ENCODE measurements around the gene ENKUR. TPM values are rescaled to one million over a fixed set of nuclear protein-coding genes. Genes with fewer than 3 reads are reported as not detected.

The ENKUR gene
- total and polyA plus RNA-seq, 2 donors from 2014 or later = 0.41 to 0.73 TPM

DNA sequence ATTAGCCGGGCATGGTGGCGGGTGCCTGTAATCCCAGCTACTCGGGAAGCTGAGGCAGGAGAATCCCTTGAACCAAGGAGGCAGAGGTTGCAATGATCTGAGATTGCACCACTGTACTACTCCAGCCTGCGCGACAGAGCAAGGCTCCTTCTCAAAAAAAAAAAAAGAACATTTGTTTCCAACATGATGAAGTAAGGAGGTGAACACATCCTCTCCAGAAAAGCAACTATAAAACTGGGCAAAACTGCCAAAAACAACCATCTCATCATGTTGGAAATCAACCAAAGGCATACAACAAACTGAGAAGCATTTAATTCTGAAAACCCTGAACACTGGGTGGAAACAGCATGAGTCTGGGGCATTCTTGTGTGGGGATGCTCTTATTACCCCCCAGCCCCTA, 77.9 kb downstream of the ENKUR start:
- TF ChIP-seq CTCF (IDR thresholded peaks at IDR 0.05; ENCODE audit: borderline replicate concordance, extremely low read depth, insufficient read depth) = no peak
- H3K27me3 ChIP-seq (ENCODE audit: control insufficient read depth, insufficient read depth, low read length) = no peaks in the 10 kb centered on the region

DNA sequence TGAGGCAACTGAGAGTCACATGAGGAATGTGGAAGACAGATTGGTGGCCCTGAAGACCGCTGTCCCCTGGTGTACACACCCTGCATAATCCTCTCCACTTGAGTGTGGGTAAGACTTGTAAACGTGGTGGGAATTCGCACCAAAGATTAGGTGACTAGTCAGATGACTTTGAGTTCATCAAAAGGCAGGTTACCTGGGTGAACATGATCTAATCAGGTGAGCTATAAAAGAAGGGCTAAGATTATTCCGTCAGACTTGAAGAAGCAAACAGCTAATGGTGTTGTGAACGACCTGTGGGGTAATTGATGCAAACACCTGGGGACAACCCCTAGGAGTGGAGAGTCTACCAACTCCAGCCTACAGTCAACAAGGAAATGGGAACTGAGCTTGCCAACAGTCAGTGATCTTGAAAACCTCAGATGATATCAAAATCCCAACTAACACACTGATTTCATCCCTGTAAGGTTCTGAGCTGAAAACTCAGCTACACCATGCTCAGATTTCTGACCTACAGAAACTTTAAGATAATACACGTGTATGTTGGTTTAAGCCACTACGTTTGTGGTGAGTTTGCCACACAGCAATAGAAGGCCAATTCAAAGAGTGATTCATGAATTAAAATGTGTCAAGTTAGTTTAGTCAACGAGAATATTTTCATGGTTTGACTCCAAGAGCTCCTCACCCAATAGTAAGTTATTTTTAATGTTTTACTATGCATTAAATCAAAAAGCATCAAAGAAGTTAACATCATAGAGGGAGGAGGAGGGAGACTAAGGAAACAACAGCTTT, 80.3 kb downstream of the ENKUR start:
- no peaks in the 10 kb centered on the region for H3K4me1 ChIP-seq (ENCODE audit: control insufficient read depth in 2 of 3, insufficient read depth in 2 of 3, low read depth in 1 of 3, low read length in 3 of 3)
- H3K9me3 ChIP-seq (ENCODE audit: control insufficient read depth in 2 of 3, insufficient read depth in 1 of 3, low read length in 3 of 3) = no peaks in the 10 kb centered on the region
- H3K4me3 ChIP-seq (ENCODE audit: low read length in 3 of 3) = no peak overlapping the region
- no peaks in the 10 kb centered on the region for H3K36me3 ChIP-seq (ENCODE audit: control insufficient read depth in 2 of 3, insufficient read depth in 3 of 3, low read length in 3 of 3)
- no peak for TF ChIP-seq CTCF (IDR thresholded peaks at IDR 0.05; ENCODE audit: borderline replicate concordance, extremely low read depth, insufficient read depth)
- no peaks in the 10 kb centered on the region for H3K27me3 ChIP-seq (ENCODE audit: control insufficient read depth, insufficient read depth, low read length)
- DNase-seq (no peak), FAIRE-seq (no peak)
- intact Hi-C loops (cut with DNase I) = no loop called here
- H3K27ac ChIP-seq (ENCODE audit: low read depth in 2 of 2, low read length in 2 of 2) = no peak overlapping the region
- no peak overlapping the region for H3K9ac ChIP-seq (ENCODE audit: low read length in 3 of 3)

More for the DNA sequence above, 77.9 kb downstream of the ENKUR start:
- H3K9me3 ChIP-seq (ENCODE audit: control insufficient read depth in 2 of 3, insufficient read depth in 1 of 3, low read length in 3 of 3) = no peaks in the 10 kb centered on the region
- no peak for DNase-seq
- H3K27ac ChIP-seq (ENCODE audit: low read depth in 2 of 2, low read length in 2 of 2) = no peak overlapping the region
- H3K9ac ChIP-seq (ENCODE audit: low read length in 3 of 3) = no peak overlapping the region
- no peaks in the 10 kb centered on the region for H3K4me1 ChIP-seq (ENCODE audit: control insufficient read depth in 2 of 3, insufficient read depth in 2 of 3, low read depth in 1 of 3, low read length in 3 of 3)
- H3K36me3 ChIP-seq (ENCODE audit: control insufficient read depth in 2 of 3, insufficient read depth in 3 of 3, low read length in 3 of 3) = no peaks in the 10 kb centered on the region
- intact Hi-C loops (cut with DNase I) = no loop called here
- H3K4me3 ChIP-seq (ENCODE audit: low read length in 3 of 3) = no peak overlapping the region
- no peak for FAIRE-seq

Other genes with a start within 250 kb of the ENKUR start
- 3.8 TPM for gene PRTFDC1, start 63.6 kb downstream of the ENKUR start, total RNA-seq
- 6.1 TPM for gene PRTFDC1, start 63.6 kb downstream of the ENKUR start, polyA plus RNA-seq (ENCODE audit: insufficient read depth, low read depth, low replicate concordance)
- gene THNSL1, start 454 bp upstream of the ENKUR start, total RNA-seq = 5.4 TPM
- gene THNSL1, start 454 bp upstream of the ENKUR start, polyA plus RNA-seq (ENCODE audit: insufficient read depth, low read depth, low replicate concordance) = 7.9 TPM
- 0.22 TPM for gene GPR158, start 158.8 kb upstream of the ENKUR start, total RNA-seq
- 0.09 TPM for gene GPR158, start 158.8 kb upstream of the ENKUR start, polyA plus RNA-seq (ENCODE audit: insufficient read depth, low read depth, low replicate concordance)